D721Med (cell line): ENCODE data around the gene PARK7.

ENCODE experiments used
- DNase-seq: peaks from one replicate; pipeline ENCODE4 v3.0.0; 2011; ENCODE audit warnings: low spot score; ENCODE audit not compliant: insufficient read length
- FAIRE-seq: peaks from 2 replicates; lab custom pipeline; 2011; peaks lifted over from hg19 to GRCh38; lab: Jason Lieb, UNC
- CTCF ChIP-seq: IDR thresholded peaks from 2 replicates; pipeline ENCODE4 v1.5.1; 2012; ENCODE audit warnings: mild to moderate bottlenecking, control low read depth; ENCODE audit not compliant: insufficient read depth; ENCODE audit errors: missing control alignments

The PARK7 gene

GRCh38 chr1:7993593-7994479, 32.3 kb downstream of the PARK7 start:
- FAIRE-seq (no peak), DNase-seq (no peak)
- no peak for TF ChIP-seq CTCF

- FAIRE-seq: no peak
- no peak for TF ChIP-seq CTCF
- DNase-seq: no peak
These were observed 33.3 kb downstream of the PARK7 start for GRCh38 chr1:7994827-7995226.

GRCh38 chr1:7995437-7995836, 33.9 kb downstream of the PARK7 start:
- DNase-seq: no peak
- FAIRE-seq: no peak
- no peak for TF ChIP-seq CTCF

- TF ChIP-seq CTCF: no peak
- FAIRE-seq (no peak), DNase-seq (no peak)
These were observed 40.9 kb downstream of the PARK7 start for GRCh38 chr1:8002329-8002910.

- TF ChIP-seq CTCF: no peak
- FAIRE-seq: no peak
These were observed 41.4 kb downstream of the PARK7 start for GRCh38 chr1:8002921-8003320.

GRCh38 chr1:8003438-8004112, 42.1 kb downstream of the PARK7 start:
- no peak for TF ChIP-seq CTCF
- DNase-seq: no peak
- no peak for FAIRE-seq

More at GRCh38 chr1:8002921-8003320, 41.4 kb downstream of the PARK7 start:
- DNase-seq: no peak
